Bronchial epithelial cell (primary cell): Measurements from ENCODE around the gene SP2. TPM values are rescaled to one million over a fixed set of nuclear protein-coding genes. Genes with fewer than 3 reads are reported as not detected.

Experiments used
- DNase-seq: peaks from one replicate; pipeline ENCODE4 v3.0.0-alpha.2; 2010; ENCODE audit warnings: low read depth
- FAIRE-seq: peaks from 2 replicates; lab custom pipeline; 2011; peaks lifted over from hg19 to GRCh38; lab: Jason Lieb, UNC
- H3K27me3 ChIP-seq: 2 replicates; pipeline ENCODE4 v1.5.1; 2011; ENCODE audit warnings: low read length; ENCODE audit not compliant: control insufficient read depth, insufficient read depth
- H3K36me3 ChIP-seq: 2 replicates; pipeline ENCODE4 v1.5.1; 2011; ENCODE audit warnings: low read length; ENCODE audit not compliant: control insufficient read depth, insufficient read depth
- H3K4me3 ChIP-seq: 2 replicates; pipeline ENCODE4 v1.5.1; 2011; ENCODE audit warnings: mild to moderate bottlenecking, low read depth, low read length, control low read depth
- CTCF ChIP-seq: IDR thresholded peaks from 2 replicates; pipeline ENCODE4 v1.5.1; 2011; ENCODE audit warnings: mild to moderate bottlenecking, moderate library complexity, low read length, control low read depth, inconsistent platforms; ENCODE audit not compliant: insufficient read depth, severe bottlenecking
- total RNA-seq: library from RNA; depleted of rRNA; stranded (reverse); fragments of >200 nt; gene quantifications from 2 replicates; pipeline ENCODE4 v1.2.1, GENCODE V29; 2014

SP2 gene
- total RNA-seq, 1 donor from 2014 or later, result 1.1 TPM

DNA sequence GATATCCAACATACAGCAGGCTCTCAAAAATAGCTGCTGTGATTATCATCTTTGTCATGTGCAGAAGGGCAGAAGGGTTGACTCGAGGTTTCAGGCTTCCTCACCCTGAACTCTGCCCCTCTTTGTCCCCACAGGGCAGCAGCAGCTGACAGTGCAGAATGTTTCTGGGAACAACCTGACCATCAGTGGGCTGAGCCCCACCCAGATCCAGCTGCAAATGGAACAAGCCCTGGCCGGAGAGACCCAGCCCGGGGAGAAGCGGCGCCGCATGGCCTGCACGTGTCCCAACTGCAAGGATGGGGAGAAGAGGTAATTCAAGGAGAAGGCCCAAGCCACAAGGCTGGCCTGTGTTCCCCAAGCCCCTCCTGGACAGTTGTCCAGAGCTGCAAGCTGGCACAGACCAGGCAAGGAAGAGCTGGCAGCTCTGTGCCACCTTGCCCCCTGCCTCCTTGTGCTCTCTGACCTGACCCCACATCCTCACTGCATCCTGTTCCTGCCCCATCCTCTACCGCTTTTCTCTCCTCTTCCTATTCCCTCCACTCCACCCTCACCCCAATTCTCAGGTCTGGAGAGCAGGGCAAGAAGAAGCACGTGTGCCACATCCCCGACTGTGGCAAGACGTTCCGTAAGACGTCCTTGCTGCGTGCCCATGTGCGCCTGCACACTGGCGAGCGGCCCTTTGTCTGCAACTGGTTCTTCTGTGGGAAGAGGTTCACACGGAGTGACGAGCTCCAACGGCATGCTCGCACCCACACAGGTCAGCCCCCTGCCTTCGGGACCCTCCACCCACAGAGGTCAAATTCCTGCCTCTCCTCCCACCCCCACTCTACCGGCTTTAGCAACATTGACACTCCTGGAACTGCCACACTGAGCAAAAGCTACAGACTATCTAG is 29.0 kb downstream of the SP2 start:
- TF ChIP-seq CTCF, result no peak
- FAIRE-seq, result no peak
- peaks cover 19% of the 10 kb centered on the region for H3K36me3 ChIP-seq

GRCh38 chr17:47925678-47925988 is 29.6 kb downstream of the SP2 start:
- no peak for FAIRE-seq
- no peak for TF ChIP-seq CTCF
- no peak overlapping the region for H3K4me3 ChIP-seq
- H3K36me3 ChIP-seq, result peaks cover 20% of the 10 kb centered on the region
- H3K27me3 ChIP-seq, result no peaks in the 10 kb centered on the region
- DNase-seq, result no peak

More for the DNA sequence above, 29.0 kb downstream of the SP2 start:
- no peak overlapping the region for H3K4me3 ChIP-seq
- DNase-seq, result no peak
- H3K27me3 ChIP-seq, result no peaks in the 10 kb centered on the region

DNA sequence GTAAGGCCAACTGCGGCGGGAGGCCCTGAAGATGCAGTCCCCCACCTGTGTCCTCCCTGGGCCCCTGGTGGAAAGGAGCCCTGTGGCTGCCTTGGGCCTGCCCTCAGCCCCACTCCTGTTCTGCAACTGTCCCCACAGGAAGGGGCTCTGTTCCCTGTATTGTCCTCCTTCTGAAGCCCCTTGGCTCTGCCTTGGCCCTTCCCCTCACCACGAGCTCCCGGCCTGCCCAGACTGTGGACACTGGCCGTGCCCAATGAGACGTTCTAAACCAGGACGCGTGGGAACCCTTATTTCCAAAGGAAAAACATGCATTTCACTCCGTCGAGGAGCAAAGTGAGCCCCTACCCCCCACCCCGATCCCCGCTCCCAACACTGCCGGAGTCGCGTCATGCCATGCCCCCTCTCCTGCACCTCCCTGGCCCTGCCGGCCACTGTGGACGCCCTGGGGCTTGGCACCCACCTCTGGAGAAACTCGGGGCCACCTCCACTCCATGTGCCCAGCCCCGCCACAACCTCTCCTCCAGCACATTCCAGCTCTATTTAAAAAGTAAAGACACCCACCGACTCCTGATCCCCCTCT is 31.9 kb downstream of the SP2 start:
- FAIRE-seq (no peak), DNase-seq (no peak)
- no peaks in the 10 kb centered on the region for H3K27me3 ChIP-seq
- TF ChIP-seq CTCF, result no peak
- H3K4me3 ChIP-seq, result no peak overlapping the region
- peaks cover 16% of the 10 kb centered on the region for H3K36me3 ChIP-seq

- DNase-seq, result no peak
- Histone ChIP-seq H3K4me3 (no peak overlapping the region), H3K27me3 (no peaks in the 10 kb centered on the region), H3K36me3 (peaks cover 11% of the 10 kb centered on the region)
- FAIRE-seq, result no peak
- no peak for TF ChIP-seq CTCF
Measured at GRCh38 chr17:47928415-47928814, 32.4 kb downstream of the SP2 start.

DNA sequence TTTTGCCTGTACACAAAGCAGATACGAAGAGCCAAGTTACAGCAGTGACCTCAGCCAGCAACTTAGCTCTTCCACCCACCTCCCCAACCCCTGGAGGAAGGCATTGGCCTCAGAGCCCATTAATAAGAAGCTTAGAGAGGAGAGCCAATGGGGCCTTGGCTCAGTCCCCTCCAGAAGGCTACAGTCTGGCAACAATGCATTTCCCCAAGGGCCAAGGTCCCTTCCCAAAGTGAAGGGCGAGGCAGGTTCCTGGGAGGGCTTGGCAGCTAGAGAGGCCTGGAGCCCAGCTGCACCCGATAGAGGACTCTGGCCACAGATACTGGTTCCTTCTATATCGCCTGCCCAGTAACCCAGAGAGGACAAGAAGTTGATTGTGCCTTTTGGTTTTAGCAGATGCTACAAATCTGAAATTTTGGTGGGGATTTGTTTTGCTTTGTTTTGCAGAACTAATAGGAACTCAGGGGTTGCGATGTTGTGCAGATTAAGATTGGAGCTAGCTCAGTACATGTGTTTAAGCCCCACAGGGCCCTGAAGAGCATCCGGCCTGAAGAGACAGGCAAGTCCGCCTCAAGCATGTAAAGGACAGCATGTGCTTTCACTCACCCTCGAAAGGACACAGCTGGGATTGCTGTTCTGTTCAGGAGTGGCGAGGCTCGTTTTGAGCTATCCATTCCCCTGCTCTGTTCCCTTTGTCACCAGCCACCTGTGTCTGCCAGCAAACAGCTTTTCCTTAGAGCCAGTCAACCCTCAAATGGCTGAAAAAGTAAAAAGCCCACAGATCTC is 33.4 kb downstream of the SP2 start:
- peaks cover 11% of the 10 kb centered on the region for H3K36me3 ChIP-seq
- DNase-seq (no peak), FAIRE-seq (no peak)
- H3K27me3 ChIP-seq, result no peaks in the 10 kb centered on the region
- no peak overlapping the region for H3K4me3 ChIP-seq
- TF ChIP-seq CTCF, result no peak
